LNCaP clone FGC (cell line): Measurements from ENCODE around the gene ABCA4.

Source experiments
- DNase-seq: peaks from one replicate; pipeline ENCODE4 v3.0.0-alpha.2; 2011; ENCODE audit warnings: low read depth
- H3K4me3 ChIP-seq: 2 replicates; pipeline ENCODE4 v1.5.1; 2011; ENCODE audit warnings: mild to moderate bottlenecking, low read depth, low read length, control low read depth
- CTCF ChIP-seq: IDR thresholded peaks from 2 replicates; pipeline ENCODE4 v1.5.1; 2012; ENCODE audit warnings: mild to moderate bottlenecking; ENCODE audit not compliant: control insufficient read depth, insufficient read depth; ENCODE audit errors: extremely low read depth

The ABCA4 gene

GRCh38 chr1:93988634-93989350 lies 132.2 kb downstream of the ABCA4 start:
- no peak overlapping the region for H3K4me3 ChIP-seq
- TF ChIP-seq CTCF = no peak

GRCh38 chr1:93981274-93981667 lies 139.7 kb downstream of the ABCA4 start:
- no peak for DNase-seq
- H3K4me3 ChIP-seq = no peak overlapping the region
- no peak for TF ChIP-seq CTCF

More at GRCh38 chr1:93988634-93989350, 132.2 kb downstream of the ABCA4 start:
- DNase-seq = no peak

GRCh38 chr1:93980320-93981273 lies 140.4 kb downstream of the ABCA4 start:
- no peak for DNase-seq
- H3K4me3 ChIP-seq = no peak overlapping the region
- TF ChIP-seq CTCF = 0 out of 2 replicates have a peak, but pooled peaks have one; percentile 12

- H3K4me3 ChIP-seq = no peak overlapping the region
- DNase-seq = peak; percentile 35
- TF ChIP-seq CTCF = no peak
Measured at GRCh38 chr1:93979718-93980319, 141.1 kb downstream of the ABCA4 start.

GRCh38 chr1:93979040-93979717 lies 141.8 kb downstream of the ABCA4 start:
- TF ChIP-seq CTCF = no peak
- no peak for DNase-seq
- H3K4me3 ChIP-seq = no peak overlapping the region

- DNase-seq = no peak
- TF ChIP-seq CTCF = no peak
- no peak overlapping the region for H3K4me3 ChIP-seq
Measured at GRCh38 chr1:93977598-93977945, 143.4 kb downstream of the ABCA4 start.
